22Rv1 (cell line): ENCODE data around the gene RAB3B.

ENCODE experiments used
- CTCF ChIP-seq: fragments of 450-650 bp; IDR thresholded peaks from 2 replicates; pipeline ENCODE4 v1.5.1; 2017; ENCODE audit warnings: mild to moderate bottlenecking
- ZFX ChIP-seq: fragments of 450-650 bp; IDR thresholded peaks from 2 replicates; pipeline ENCODE4 v1.6.1; 2017; ENCODE audit warnings: antibody characterized with exemption, borderline replicate concordance

GRCh38 chr1:51957618-51958017 is 32.9 kb downstream of the RAB3B start:
- no peak for TF ChIP-seq CTCF
- no peak for TF ChIP-seq ZFX
